Kidney (tissue), 14 donors: ENCODE results near the gene FAAP100. TPM values are rescaled to one million over a fixed set of nuclear protein-coding genes. Genes with fewer than 3 reads are reported as not detected.

ENCODE experiments used
- DNase-seq, 5 donors: peaks; one replicate each; pipeline ENCODE4 v3.0.0-alpha.2; 2013 to 2020
- FAIRE-seq: peaks from 2 replicates; lab custom pipeline; 2012; peaks lifted over from hg19 to GRCh38; lab: Jason Lieb, UNC
- H3K27ac ChIP-seq, 2 donors: one replicate each; pipeline ENCODE4 v1.7.0; 2013; ENCODE audit warnings: low read depth in 2 of 2, low read length in 2 of 2, inconsistent platforms in 1 of 2
- H3K27me3 ChIP-seq: one replicate; pipeline ENCODE4 v1.7.1; 2013; ENCODE audit warnings: low read length, inconsistent platforms; ENCODE audit not compliant: control insufficient read depth, insufficient read depth
- H3K36me3 ChIP-seq, 3 donors: one replicate each; pipeline versions ENCODE4 v1.7.0 to v1.7.1; 2013; ENCODE audit warnings: low read length in 3 of 3, control low read depth in 1 of 3, inconsistent platforms in 1 of 3; ENCODE audit not compliant: insufficient read depth in 3 of 3, control insufficient read depth in 2 of 3
- H3K4me1 ChIP-seq, 3 donors: one replicate each; pipeline versions ENCODE4 v1.7.0 to v1.7.1; 2013; ENCODE audit warnings: low read length in 3 of 3, inconsistent platforms in 1 of 3, low read depth in 1 of 3; ENCODE audit not compliant: control insufficient read depth in 2 of 3, insufficient read depth in 2 of 3
- H3K4me3 ChIP-seq, 3 donors: one replicate each; pipeline versions ENCODE4 v1.7.0 to v1.8.1; 2013; ENCODE audit warnings: low read length in 3 of 3, control low read depth in 1 of 3, inconsistent platforms in 1 of 3
- H3K9ac ChIP-seq, 3 donors: one replicate each; pipeline versions ENCODE4 v1.7.0 to v1.7.1; 2013; ENCODE audit warnings: low read length in 3 of 3, control low read depth in 1 of 3, inconsistent platforms in 1 of 3
- H3K9me3 ChIP-seq, 3 donors: one replicate each; pipeline versions ENCODE4 v1.7.0 to v1.7.1; 2013; ENCODE audit warnings: low read length in 3 of 3, control low read depth in 1 of 3, inconsistent platforms in 1 of 3; ENCODE audit not compliant: control insufficient read depth in 2 of 3, insufficient read depth in 1 of 3
- intact Hi-C: fragments of 100-400 bp; cut with DNase I; formaldehyde crosslinking; loops from one replicate; pipeline ENCODE4 v1.11.1; 2022
- polyA plus RNA-seq: library from polyadenylated mRNA; stranded (reverse); fragments of 350-450 nt; fragmentation: Illumina TruSeq; extraction: RNeasy Lipid Tissue Mini Kit (QIAGEN cat#74804); gene quantifications from one replicate; pipeline ENCODE4 v1.2.3, GENCODE V29; 2014; ENCODE audit warnings: low read depth, low replicate concordance; ENCODE audit not compliant: insufficient read depth
- total RNA-seq: library from RNA; stranded (reverse); fragmentation: NEBNext Ultra II Directional; extraction: Animal tissue kit (Norgen Biotek cat#: 25700); gene quantifications from one replicate; pipeline ENCODE4 v1.2.1, GENCODE V29; 2021
- TF ChIP-seq, protein P1 (sequence below): IDR thresholded peaks from 3 replicates; pipeline ENCODE4 v1.5.1; 2012; ENCODE audit warnings: mild to moderate bottlenecking, moderate library complexity, borderline replicate concordance; ENCODE audit not compliant: insufficient read depth; ENCODE audit errors: extremely low read depth
- donor health status: control.
- donor health status: control.
- donor health status: control.
- donor health status: control.
- donor health status: control.
- donor health status: DM: yes; HTN: yes; CAD: no.
- donor health status: Normal renal cell carcinoma (clear cell type).

FAAP100 gene
- total and polyA plus RNA-seq, 2 donors from 2014 or later = 13.2 to 28.6 TPM

DNA sequence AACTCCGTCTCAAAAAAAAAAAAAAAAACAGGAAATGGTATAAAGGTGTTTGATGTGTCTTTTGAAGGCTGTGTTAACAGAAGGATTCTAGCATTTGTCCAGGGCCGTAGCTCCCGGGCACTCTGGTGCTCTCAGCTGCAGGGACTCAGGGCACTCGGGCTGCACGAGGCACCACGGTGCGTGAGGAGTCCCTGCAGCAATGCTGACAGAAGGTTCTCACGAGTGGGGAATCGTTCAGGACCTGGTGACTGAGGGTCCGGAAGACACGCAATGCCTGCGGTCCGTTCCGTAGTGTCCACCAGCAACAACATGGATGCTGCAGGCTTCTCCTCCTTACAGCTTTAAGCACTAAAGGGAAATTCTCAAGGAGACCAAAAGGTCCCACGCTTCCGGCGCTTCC lies 12.6 kb upstream of the FAAP100 start:
- no peak overlapping the region for H3K9ac ChIP-seq
- no peaks in the 10 kb centered on the region for H3K9me3 ChIP-seq
- intact Hi-C loops = no loop called here
- no peak overlapping the region for H3K27ac ChIP-seq
- no peak for DNase-seq
- no peak overlapping the region for H3K4me3 ChIP-seq
- no peaks in the 10 kb centered on the region for H3K27me3 ChIP-seq
- H3K4me1 ChIP-seq = peaks cover 12 to 22% (median 13%) of the 10 kb centered on the region in 3 donors
- no peak for FAIRE-seq
- H3K36me3 ChIP-seq = peaks cover 17 to 67% (median 26%) of the 10 kb centered on the region in 3 donors
- TF ChIP-seq, protein P1, sequence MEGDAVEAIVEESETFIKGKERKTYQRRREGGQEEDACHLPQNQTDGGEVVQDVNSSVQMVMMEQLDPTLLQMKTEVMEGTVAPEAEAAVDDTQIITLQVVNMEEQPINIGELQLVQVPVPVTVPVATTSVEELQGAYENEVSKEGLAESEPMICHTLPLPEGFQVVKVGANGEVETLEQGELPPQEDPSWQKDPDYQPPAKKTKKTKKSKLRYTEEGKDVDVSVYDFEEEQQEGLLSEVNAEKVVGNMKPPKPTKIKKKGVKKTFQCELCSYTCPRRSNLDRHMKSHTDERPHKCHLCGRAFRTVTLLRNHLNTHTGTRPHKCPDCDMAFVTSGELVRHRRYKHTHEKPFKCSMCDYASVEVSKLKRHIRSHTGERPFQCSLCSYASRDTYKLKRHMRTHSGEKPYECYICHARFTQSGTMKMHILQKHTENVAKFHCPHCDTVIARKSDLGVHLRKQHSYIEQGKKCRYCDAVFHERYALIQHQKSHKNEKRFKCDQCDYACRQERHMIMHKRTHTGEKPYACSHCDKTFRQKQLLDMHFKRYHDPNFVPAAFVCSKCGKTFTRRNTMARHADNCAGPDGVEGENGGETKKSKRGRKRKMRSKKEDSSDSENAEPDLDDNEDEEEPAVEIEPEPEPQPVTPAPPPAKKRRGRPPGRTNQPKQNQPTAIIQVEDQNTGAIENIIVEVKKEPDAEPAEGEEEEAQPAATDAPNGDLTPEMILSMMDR = no peak

DNA sequence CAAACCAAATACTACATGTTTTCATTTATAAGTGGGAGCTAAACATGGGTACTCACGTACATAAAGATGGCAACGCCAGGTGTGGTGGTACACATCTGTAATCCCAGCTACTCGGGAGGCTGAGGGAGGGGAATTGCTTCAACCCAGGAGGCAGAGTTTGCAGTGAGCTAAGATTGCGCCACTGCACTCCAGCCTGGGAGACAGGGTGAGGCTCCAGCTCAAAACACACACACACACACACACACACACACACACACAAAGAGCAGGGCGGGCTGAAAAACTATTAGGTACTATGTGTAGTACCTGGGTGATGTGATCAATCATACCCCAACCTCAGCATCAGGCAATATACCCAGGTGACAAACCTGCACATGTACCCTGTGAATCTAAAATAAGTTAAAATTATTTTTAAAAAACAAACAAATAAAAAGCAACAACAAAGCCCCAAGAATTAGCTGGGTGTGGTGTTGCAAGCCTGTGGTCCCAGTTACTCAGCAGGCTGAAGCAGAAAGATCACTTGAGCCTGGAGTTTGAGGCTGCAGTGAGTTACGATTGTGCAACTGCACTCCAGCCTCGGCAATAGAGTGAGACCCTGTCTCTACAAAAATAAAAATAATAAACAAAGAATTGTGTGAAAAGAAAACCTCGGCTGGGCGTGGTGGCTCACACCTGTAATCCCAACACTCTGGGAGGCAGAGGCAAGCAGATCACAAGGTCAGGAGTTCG lies 11.9 kb upstream of the FAAP100 start:
- Histone ChIP-seq H3K9me3 (no peaks in the 10 kb centered on the region), H3K36me3 (peaks cover 14 to 63% (median 27%) of the 10 kb centered on the region in 3 donors), H3K9ac (no peak overlapping the region), H3K27ac (no peak overlapping the region), H3K27me3 (no peaks in the 10 kb centered on the region), H3K4me1 (peaks cover 12 to 22% (median 13%) of the 10 kb centered on the region in 3 donors), H3K4me3 (no peak overlapping the region)
- intact Hi-C loops = no loop called here
- FAIRE-seq (no peak), DNase-seq (peak in 1 of 5 donors; percentile 11)
- TF ChIP-seq, protein P1 = no peak

DNA sequence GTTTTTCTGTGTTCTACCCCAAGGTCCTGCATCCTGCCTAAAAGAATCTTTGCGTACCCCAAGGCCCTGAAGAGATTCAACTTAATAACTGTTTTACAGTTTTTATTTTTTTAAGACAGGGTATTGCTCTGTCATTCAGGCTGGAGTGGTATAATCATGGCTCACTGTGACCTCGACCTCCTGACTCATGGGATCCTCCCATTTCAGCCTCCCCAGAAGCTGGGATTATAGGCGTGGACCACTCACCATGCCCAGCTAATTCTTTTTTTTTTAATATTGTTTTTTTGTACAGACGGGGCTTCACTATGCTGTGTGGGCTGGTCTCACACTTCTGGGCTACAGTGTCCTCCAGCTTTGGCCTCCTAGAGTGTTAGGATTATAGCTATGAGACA lies 9.3 kb upstream of the FAAP100 start:
- DNase-seq (no peak), FAIRE-seq (no peak)
- Histone ChIP-seq H3K4me3 (no peak overlapping the region), H3K4me1 (peaks cover 3 to 6% (median 4%) of the 10 kb centered on the region in 3 donors), H3K27me3 (no peaks in the 10 kb centered on the region), H3K9me3 (no peaks in the 10 kb centered on the region), H3K36me3 (peaks cover 9 to 56% (median 23%) of the 10 kb centered on the region in 3 donors), H3K27ac (no peak overlapping the region), H3K9ac (no peak overlapping the region)
- intact Hi-C loops = no loop called here
- TF ChIP-seq, protein P1 = no peak
